CD14-positive monocyte (primary cell): ENCODE data around the gene SLC25A39. TPM values are rescaled to one million over a fixed set of nuclear protein-coding genes. Genes with fewer than 3 reads are reported as not detected.

Experiments used
- DNase-seq, 3 donors: peaks; one replicate each; pipeline ENCODE4 v3.0.0-alpha.2; 2011 to 2022
- H2AFZ ChIP-seq: 2 replicates; pipeline ENCODE4 v1.6.0; 2012; ENCODE audit warnings: mild to moderate bottlenecking, low read depth, low read length, inconsistent platforms; ENCODE audit not compliant: insufficient read depth, poor library complexity, severe bottlenecking
- H3K27ac ChIP-seq, 2 donors: 1 replicate in 1 of 2; 2 replicates in 1 of 2; pipeline ENCODE4 v1.5.1; 2012 to 2013; ENCODE audit warnings: low read length in 2 of 2, control low read depth in 1 of 2, inconsistent platforms in 1 of 2, low read depth in 1 of 2, mild to moderate bottlenecking in 1 of 2
- H3K27me3 ChIP-seq, 2 donors: one replicate each; pipeline versions ENCODE4 v1.6.0 to v1.6.1; 2011 to 2013; ENCODE audit warnings: low read length in 2 of 2; ENCODE audit not compliant: control insufficient read depth in 2 of 2, insufficient read depth in 2 of 2
- H3K36me3 ChIP-seq, 2 donors: replicated peaks in 1 of 2; 1 replicate in 1 of 2; 2 replicates in 1 of 2; pipeline versions ENCODE4 v1.5.1 to v1.6.1; 2012 to 2013; ENCODE audit warnings: low read length in 2 of 2, control low read depth in 1 of 2, inconsistent platforms in 1 of 2, mild to moderate bottlenecking in 1 of 2; ENCODE audit not compliant: insufficient read depth in 2 of 2, control insufficient read depth in 1 of 2
- H3K4me1 ChIP-seq, 2 donors: 1 replicate in 1 of 2; 2 replicates in 1 of 2; pipeline versions ENCODE4 v1.5.1 to v1.6.1; 2012 to 2013; ENCODE audit warnings: low read length in 2 of 2, control low read depth in 1 of 2, inconsistent platforms in 1 of 2, mild to moderate bottlenecking in 1 of 2, moderate library complexity in 1 of 2; ENCODE audit not compliant: insufficient read depth in 2 of 2, control insufficient read depth in 1 of 2
- H3K4me2 ChIP-seq: replicated peaks from 2 replicates; pipeline ENCODE3; 2012; ENCODE audit warnings: low read length, moderate library complexity, mild to moderate bottlenecking; ENCODE audit not compliant: poor library complexity, severe bottlenecking; ENCODE audit errors: extremely low read depth
- H3K4me3 ChIP-seq, 3 experiments: fragments of 200-600 bp in 1 of 3; sonication (generic) in 1 of 3; replicated peaks in 1 of 3; 1 replicate in 2 of 3; 2 replicates in 1 of 3; pipeline ENCODE4 v1.5.1; 2011 to 2013; ENCODE audit warnings: low read length in 3 of 3, mild to moderate bottlenecking in 3 of 3, control low read depth in 2 of 3, low read depth in 2 of 3, inconsistent platforms in 1 of 3, moderate library complexity in 1 of 3
- H3K79me2 ChIP-seq: 2 replicates; pipeline ENCODE4 v1.6.0; 2012; ENCODE audit warnings: mild to moderate bottlenecking, control low read depth, inconsistent platforms, low read length, moderate library complexity; ENCODE audit not compliant: insufficient read depth
- H3K9ac ChIP-seq: 2 replicates; pipeline ENCODE4 v1.6.0; 2017; ENCODE audit warnings: low read length, mild to moderate bottlenecking; ENCODE audit not compliant: insufficient read depth, poor library complexity, severe bottlenecking
- H3K9me3 ChIP-seq, 2 donors: replicated peaks in 1 of 2; 1 replicate in 1 of 2; 2 replicates in 1 of 2; pipeline versions ENCODE4 v1.5.1 to v1.6.1; 2012 to 2013; ENCODE audit warnings: low read length in 2 of 2, control low read depth in 1 of 2; ENCODE audit not compliant: control insufficient read depth in 1 of 2, insufficient read depth in 1 of 2
- H4K20me1 ChIP-seq: 2 replicates; pipeline ENCODE4 v1.6.0; 2012; ENCODE audit warnings: mild to moderate bottlenecking, low read length, control low read depth, moderate library complexity; ENCODE audit not compliant: insufficient read depth
- H3K27ac Mint-ChIP-seq, 7 donors: one replicate each; pipeline ENCODE4 v1.8.0; 2020; ENCODE audit warnings: mild to moderate bottlenecking in 7 of 7, mixed read lengths in 7 of 7, moderate library complexity in 6 of 7, inconsistent platforms in 2 of 7
- H3K27me3 Mint-ChIP-seq, 3 donors: one replicate each; pipeline ENCODE4 v1.8.0; 2021 to 2022; ENCODE audit warnings: low read depth in 3 of 3, mild to moderate bottlenecking in 3 of 3, mixed read lengths in 3 of 3, moderate library complexity in 3 of 3, inconsistent platforms in 1 of 3
- H3K36me3 Mint-ChIP-seq, 2 donors: one replicate each; pipeline ENCODE4 v1.8.0; 2020; ENCODE audit warnings: mixed read lengths in 2 of 2, inconsistent platforms in 1 of 2, mild to moderate bottlenecking in 1 of 2
- H3K4me1 Mint-ChIP-seq: one replicate; pipeline ENCODE4 v1.8.0; 2020; ENCODE audit warnings: mild to moderate bottlenecking, mixed read lengths
- H3K4me3 Mint-ChIP-seq, 2 donors: one replicate each; pipeline ENCODE4 v1.8.0; 2020; ENCODE audit warnings: mild to moderate bottlenecking in 2 of 2, mixed read lengths in 2 of 2, moderate library complexity in 1 of 2
- H3K9me3 Mint-ChIP-seq, 7 donors: one replicate each; pipeline ENCODE4 v1.8.0; 2020 to 2022; ENCODE audit warnings: mixed read lengths in 7 of 7, mild to moderate bottlenecking in 6 of 7, moderate library complexity in 6 of 7, inconsistent platforms in 2 of 7
- CTCF ChIP-seq: fragments of 200-600 bp; IDR thresholded peaks from one replicate; pipeline ENCODE4 v1.8.0; 2022; ENCODE audit warnings: antibody characterized with exemption, mild to moderate bottlenecking
- WGBS: methylation state at CpG from one replicate; pipeline ENCODE4 v1.1.5; 2013; ENCODE audit warnings: missing lambda C conversion rate; ENCODE audit not compliant: insufficient coverage; 5-methylcytosine and 5-hydroxymethylcytosine counted together
- intact Hi-C, 2 donors: fragments of 100-400 bp; cut with micrococcal nuclease; formaldehyde crosslinking; loops; one replicate each; pipeline versions ENCODE4 v1.15.0 to v1.15.1; 2023
- polyA plus RNA-seq, 3 donors: library from polyadenylated mRNA; depleted of rRNA in 1 of 3; unstranded in 2 of 3; stranded (reverse) in 1 of 3; fragments of 300-500 nt in 2 of 3; fragments of >200 nt in 1 of 3; fragmentation: Illumina TruSeq in 2 of 3; gene quantifications; 1 replicate in 2 of 3; 2 replicates in 1 of 3; pipeline ENCODE4 v1.2.3, GENCODE V29; 2012 to 2021

Gene SLC25A39
- polyA plus RNA-seq, 3 donors: 64.0 to 74.8 (median 64.5) TPM

- no peak for DNase-seq
- H3K27ac Mint-ChIP-seq: no peak overlapping the region
- no peaks in the 10 kb centered on the region for H3K4me1 Mint-ChIP-seq
- Histone ChIP-seq H3K27ac (no peak overlapping the region), H3K79me2 (no peaks in the 10 kb centered on the region), H3K9ac (no peak overlapping the region), H2AFZ (no peak overlapping the region), H4K20me1 (no peaks in the 10 kb centered on the region), H3K27me3 (peaks cover 0 to 2% of the 10 kb centered on the region in 2 donors), H3K4me3 (no peak overlapping the region), H3K4me2 (no peak overlapping the region), H3K4me1 (no peaks in the 10 kb centered on the region), H3K36me3 (no peaks in the 10 kb centered on the region), H3K9me3 (no peaks in the 10 kb centered on the region)
- intact Hi-C loops: no loop called here
- TF ChIP-seq CTCF: no peak
- peaks cover 10 to 22% (median 21%) of the 10 kb centered on the region in 3 donors for H3K27me3 Mint-ChIP-seq
- no peaks in the 10 kb centered on the region for H3K36me3 Mint-ChIP-seq
- no peaks in the 10 kb centered on the region for H3K9me3 Mint-ChIP-seq
- 71% methylated on average over 1 of the region's 3 CpGs for WGBS
- H3K4me3 Mint-ChIP-seq: no peak overlapping the region
These were observed 26.6 kb downstream of the SLC25A39 start for GRCh38 chr17:44297975-44298374.

GRCh38 chr17:44293509-44294226 is 31.0 kb downstream of the SLC25A39 start:
- no peaks in the 10 kb centered on the region for H3K9me3 ChIP-seq
- no peaks in the 10 kb centered on the region for H3K79me2 ChIP-seq
- H3K27me3 Mint-ChIP-seq: peaks cover 21 to 25% (median 23%) of the 10 kb centered on the region in 3 donors
- peaks cover 0 to 4% of the 10 kb centered on the region in 2 donors for H3K27me3 ChIP-seq
- no peak overlapping the region for H3K4me3 Mint-ChIP-seq
- no peak overlapping the region for H2AFZ ChIP-seq
- peaks cover 0 to under 1% (median 0%) of the 10 kb centered on the region in 7 donors for H3K9me3 Mint-ChIP-seq
- no peak for DNase-seq
- H3K4me2 ChIP-seq: no peak overlapping the region
- no peaks in the 10 kb centered on the region for H3K36me3 Mint-ChIP-seq
- intact Hi-C loops: no loop called here
- no peak for TF ChIP-seq CTCF
- no peak overlapping the region for H3K4me3 ChIP-seq
- H3K36me3 ChIP-seq: no peaks in the 10 kb centered on the region
- H3K27ac Mint-ChIP-seq: no peak overlapping the region
- no peaks in the 10 kb centered on the region for H3K4me1 ChIP-seq
- H3K9ac ChIP-seq: no peak overlapping the region
- H3K27ac ChIP-seq: no peak overlapping the region
- 97% methylated on average over 7 of the region's 9 CpGs for WGBS
- H4K20me1 ChIP-seq: no peaks in the 10 kb centered on the region
- H3K4me1 Mint-ChIP-seq: peaks cover under 1% of the 10 kb centered on the region
